Activated CD8-positive, alpha-beta memory T cell treated with anti-CD3 and anti-CD28 coated beads, Interleukin-2, amount 50 U/mL, for 1 hour (primary cell): Measurements from ENCODE around the gene ANKRD22.

Source experiments
- DNase-seq: peaks from one replicate; pipeline ENCODE4 v3.0.0-alpha.2; 2020; ENCODE audit errors: extremely low read depth

The ANKRD22 gene

DNA sequence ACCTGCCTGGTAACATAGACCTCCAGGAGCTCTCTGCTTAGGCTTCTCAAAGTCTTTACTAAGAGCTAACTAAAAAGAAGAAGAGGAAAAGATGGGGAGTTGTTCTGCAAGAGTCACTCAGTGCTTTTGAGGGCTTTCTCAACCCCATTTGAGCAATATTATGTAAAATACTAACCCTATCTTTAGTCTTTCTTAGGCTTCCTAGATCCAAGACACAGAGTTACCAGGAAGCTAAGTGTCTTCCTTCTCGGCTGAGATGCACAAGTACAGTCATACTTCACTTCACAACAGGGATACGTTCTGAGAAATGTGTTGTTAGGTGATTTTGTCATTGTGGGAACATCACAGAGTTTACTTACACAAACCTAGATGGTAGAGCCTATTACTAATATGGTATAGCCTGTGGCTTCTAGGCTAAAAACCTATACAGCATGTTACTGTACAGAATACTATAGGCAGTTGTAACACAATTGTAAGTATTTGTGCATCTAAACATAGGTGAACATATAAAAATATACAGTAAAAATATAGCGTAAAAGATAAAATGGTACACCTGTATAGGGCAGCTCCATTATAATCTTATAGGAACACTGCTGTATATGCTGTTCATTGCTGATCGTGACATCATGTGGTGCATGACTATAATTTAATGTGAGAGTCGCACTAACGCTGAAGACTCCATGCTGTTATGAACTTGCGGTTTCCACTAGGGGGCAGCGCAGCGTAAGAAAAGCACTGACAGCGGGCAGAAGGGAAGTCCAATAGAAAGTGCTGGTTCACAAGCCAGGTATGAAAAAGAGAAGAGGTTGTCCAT lies 16.3 kb downstream of the ANKRD22 start:
- peak; percentile 51 for DNase-seq

- DNase-seq: no peak
Measured at GRCh38 chr10:88833723-88834122, 17.9 kb downstream of the ANKRD22 start.

DNA sequence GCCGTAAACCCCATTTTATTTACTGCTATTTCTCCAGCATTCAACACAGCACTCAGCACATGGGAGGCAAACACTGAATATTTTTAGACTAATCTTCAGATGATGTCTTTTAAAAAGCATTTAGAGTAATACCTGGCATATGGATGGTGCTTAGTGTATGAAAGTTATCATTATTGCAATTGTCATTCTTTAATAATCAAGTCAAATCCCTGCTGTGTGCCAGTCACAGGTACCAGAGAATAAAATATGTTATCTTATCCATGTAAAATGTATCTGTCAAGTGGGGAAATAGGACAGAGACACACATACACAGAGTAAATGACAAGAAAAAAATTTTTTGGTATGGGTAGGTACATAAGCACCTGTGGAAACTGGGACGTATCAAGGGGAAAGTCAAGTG lies 18.5 kb downstream of the ANKRD22 start:
- no peak for DNase-seq

- no peak for DNase-seq
Measured at GRCh38 chr10:88832376-88832775, 19.3 kb downstream of the ANKRD22 start.

- DNase-seq: no peak
Measured at GRCh38 chr10:88831709-88832108, 19.9 kb downstream of the ANKRD22 start.

DNA sequence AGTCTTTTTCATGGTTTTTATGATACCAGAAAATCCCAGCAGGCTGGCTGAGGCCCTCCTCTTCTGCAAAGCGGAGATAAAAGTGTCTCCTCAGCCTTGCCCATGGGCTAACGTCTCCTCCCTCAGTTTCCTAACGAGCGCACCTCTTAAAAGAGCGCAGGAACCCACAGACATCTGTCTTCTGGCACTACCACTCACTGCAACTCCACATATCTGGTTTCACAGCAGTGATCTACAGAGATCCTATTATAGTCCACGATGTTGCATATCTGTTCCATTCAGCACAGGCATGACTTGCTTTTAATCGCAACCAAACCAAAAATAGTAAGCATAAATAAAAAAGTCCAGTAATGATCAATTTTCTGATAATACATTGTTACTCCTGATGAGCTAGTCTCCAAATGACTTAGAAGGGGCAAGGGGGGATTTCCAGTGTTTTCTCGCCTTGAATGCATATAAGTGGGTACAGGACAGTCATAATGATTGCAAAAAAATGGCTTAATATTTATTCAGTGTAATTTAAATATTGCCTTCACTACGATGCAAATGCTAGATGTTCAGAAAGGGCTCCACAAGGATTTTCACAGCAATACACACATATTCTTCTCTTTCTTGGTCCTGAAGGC lies 20.9 kb downstream of the ANKRD22 start:
- DNase-seq: no peak

DNA sequence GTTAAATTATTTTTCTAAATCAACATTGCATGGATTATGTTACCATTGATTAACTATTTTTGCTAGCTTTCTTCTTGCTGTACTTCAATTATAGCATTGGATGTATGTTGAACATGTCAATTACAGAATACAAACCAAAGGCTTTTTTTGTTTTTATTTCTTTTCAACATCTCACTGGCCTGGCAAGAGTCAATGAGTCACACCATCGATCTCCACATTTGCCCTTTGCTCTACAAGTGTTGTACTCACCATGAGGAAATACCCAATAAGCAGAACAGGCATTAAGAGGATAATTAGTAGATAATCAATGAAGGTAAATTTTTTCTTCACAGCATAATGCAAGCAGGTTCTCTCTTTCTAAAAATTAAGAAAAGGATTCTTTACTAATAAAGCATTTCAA lies 23.3 kb downstream of the ANKRD22 start:
- DNase-seq: no peak

DNA sequence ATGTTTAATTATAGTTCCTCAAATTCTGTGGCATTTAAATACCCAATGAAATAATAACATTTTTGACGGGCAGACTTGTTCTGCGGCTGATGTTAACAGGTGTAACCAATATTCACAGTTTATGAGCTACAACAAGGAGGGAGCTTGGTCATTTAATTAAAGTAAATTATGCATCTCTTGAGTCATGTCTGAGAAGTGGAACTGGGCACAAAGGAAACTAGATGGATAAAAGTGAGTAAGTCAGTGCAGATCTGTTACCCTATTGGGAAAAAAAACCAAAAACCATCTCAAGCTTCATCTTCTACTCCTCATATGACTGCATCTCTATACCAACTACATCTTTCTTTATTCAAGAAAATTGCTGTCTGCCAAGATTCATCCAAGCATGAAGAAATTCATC lies 24.0 kb downstream of the ANKRD22 start:
- no peak for DNase-seq

DNA sequence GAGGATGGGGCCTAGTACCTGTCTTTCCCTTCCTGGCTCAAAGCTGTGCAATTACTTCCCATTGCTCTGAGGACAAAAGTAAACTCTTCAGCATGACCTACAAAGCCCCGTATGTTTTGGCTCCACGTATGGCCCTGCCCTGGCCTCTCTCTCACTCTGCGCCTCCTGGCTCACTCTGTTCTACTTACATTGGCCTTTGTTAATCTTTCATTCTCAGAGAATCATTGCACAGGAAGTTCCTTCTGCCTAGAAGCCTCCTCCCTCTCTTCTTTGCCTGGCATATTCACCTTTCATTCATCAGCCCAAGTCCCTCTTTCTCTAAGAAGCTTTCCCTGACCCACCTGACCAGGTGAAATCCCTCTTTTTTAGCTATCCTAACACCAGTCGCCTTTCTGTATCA lies 25.3 kb downstream of the ANKRD22 start:
- DNase-seq: no peak

GRCh38 chr10:88820748-88821401 lies 30.8 kb downstream of the ANKRD22 start:
- DNase-seq: no peak

DNA sequence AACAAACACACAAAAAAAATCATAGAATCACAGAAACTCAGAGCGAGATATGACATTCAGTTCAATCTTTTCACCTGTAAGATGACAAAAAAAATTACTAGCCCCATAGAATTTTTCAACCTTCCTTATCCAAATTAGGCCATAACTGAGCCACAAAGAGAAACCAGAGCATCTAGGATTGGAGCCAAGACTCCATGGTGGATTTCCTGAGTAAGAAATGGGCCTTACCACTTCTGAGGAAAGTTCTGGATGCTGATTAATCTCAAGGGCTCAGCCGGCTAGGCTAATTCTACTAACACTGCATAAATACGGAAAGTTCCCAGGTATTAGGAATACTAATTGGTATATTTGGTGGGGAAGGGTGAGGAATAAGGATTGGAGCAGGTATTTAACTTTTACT lies 32.4 kb downstream of the ANKRD22 start:
- no peak for DNase-seq

DNA sequence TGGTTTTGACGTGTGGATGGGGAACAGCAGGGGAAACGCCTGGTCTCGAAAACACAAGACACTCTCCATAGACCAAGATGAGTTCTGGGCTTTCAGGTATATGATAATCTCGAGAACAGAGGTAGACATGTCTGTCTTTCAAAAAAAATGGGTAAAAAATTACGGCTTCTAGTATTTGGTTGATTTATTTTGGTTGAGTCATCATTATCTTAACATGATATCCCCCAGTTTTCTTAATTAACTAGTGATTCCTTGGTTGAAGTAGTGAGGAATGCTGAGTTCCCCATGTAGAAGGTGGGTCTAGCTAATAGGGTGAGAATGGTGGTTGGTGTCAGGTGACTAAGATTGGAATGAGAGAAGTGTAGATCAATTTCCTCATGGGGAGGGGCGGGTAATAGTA lies 38.4 kb downstream of the ANKRD22 start:
- no peak for DNase-seq

- DNase-seq: peak; percentile 10
Measured at GRCh38 chr10:88810196-88810961, 41.3 kb downstream of the ANKRD22 start.

DNA sequence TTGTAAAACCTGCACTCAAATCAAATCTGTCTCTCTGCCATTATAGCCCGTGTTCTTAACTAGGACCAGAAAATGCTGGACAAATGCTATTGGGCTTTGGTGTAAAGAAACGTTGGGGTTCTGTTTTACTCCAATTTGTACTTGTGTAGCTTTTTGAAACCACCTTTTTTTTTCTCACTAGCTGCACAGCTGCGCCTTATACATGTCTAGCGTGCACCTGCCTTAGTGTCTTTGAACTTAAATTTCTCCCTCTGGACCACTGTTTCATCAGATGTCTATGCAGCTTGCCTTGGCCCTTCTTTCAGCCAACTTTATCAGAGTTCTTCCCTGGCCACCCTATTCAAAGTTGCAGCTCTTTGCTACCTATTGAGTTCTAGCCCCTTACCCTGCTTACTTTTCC lies 42.0 kb downstream of the ANKRD22 start:
- no peak for DNase-seq

DNA sequence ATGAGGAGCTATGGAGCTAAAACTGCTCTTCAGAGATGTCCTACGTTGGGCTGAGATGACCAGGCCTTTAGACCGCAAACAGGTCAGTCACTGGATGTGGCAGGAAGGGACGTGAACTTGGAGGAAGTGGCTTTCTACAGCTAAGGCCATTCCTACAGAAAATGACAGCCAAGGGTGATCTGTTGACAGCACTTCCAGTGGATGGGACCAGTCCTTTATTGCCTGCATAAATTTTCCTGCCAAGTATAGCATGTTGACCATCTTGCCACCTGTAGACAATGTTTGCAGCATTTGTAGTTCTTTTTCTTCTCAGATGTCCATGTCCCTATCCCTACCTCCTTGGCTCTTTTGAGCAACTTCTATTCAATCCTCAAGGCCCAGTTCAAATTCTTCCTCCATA lies 45.7 kb downstream of the ANKRD22 start:
- DNase-seq: no peak

DNA sequence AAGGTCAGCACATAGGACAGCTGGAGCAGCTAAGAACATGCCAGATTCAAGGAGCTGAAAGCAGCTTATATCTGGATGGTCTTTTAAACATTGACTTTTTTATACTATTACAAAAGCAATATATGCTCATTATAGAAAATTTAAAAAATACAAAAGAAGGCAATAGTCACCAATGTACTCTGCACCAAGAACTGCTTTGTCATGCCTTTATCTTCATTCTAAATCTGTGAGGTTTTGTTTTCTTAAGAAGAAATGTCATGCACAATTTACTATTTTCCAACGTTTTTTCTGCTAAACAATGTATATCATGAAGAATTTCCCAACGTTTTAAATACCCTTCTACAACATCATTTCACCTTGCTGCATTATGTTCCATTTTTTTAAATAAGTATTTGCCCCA lies 46.3 kb downstream of the ANKRD22 start:
- no peak for DNase-seq

DNA sequence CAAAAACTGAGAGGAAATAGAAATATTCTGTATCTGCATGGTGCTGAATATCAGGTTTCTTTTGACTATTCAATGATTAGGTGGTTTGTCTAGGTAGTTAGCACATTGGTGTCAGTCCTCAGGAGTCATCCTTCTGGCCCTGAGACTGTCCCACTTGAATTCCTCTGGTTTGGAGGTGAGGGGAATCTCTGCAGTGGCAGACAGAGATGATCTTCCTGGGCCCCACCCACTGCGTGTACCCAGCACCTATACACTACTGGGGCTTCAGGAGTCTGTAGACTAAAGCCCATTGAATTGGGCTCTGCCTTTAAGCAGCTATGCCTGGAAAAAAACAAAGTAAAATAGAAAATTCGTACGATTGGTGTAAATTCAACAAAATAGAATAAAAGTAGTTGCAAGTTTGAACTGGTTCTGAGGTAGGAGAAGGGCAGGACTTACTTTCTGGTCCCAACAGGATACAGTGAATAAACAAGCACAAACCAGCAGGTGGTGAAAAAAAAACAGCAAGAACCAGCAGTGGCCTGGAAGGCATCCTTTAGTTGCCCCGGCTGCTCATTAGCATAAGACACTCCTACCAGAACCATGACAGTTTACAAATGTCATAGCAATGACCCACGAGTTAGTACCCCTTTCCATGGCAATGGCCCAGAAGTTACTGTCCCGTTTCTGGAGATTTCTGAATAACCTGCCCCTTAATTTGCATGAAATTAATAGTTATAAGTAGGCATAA lies 47.4 kb downstream of the ANKRD22 start:
- no peak for DNase-seq

DNA sequence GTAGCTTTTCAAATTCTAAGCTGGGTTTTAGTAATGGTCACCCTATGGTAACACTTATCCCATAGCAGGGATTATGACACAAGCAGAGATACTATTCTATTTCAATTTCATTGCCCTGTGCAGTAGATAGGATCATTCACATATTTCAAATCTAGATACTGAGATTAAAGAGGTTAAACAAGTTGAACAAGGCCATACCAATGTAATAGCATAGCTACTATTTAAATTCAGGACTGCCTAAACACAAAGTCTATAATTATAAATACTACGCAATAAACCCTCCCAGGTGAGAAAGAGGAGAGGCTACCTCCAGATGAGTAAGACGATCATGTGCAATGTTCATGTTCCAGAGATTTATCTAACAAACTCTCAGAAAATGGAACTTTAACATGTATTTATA lies 48.0 kb downstream of the ANKRD22 start:
- no peak for DNase-seq

GRCh38 chr10:88802523-88803285 lies 48.9 kb downstream of the ANKRD22 start, which contains the start of gene LIPM:
Gene LIPM, plus strand, starts transcription at chr10:88802730. Its CDS starts 167 bp downstream, at chr10:88802897.
- no peak for DNase-seq
